CD4-positive, CD25-positive, alpha-beta regulatory T cell (primary cell): ENCODE data around the gene SLC13A2. TPM values are rescaled to one million over a fixed set of nuclear protein-coding genes. Genes with fewer than 3 reads are reported as not detected.

ENCODE experiments used
- ATAC-seq, 2 donors: fragments of 150-1000 bp; cut with Tn5 transposase; one replicate each; pipeline ENCODE4 v1.10.0; 2021; ENCODE audit warnings: low read depth in 2 of 2, moderate number of reproducible peaks in 2 of 2, moderate library complexity in 1 of 2
- DNase-seq, 3 donors: peaks; one replicate each; pipeline versions ENCODE4 v3.0.0 to v3.0.0-alpha.2; 2012 to 2022; ENCODE audit warnings: mixed read lengths in 1 of 3
- H3K27ac ChIP-seq: one replicate; pipeline ENCODE4 v1.7.0; 2013; ENCODE audit warnings: mild to moderate bottlenecking, low read length; ENCODE audit not compliant: insufficient read depth, poor library complexity, severe bottlenecking
- H3K27me3 ChIP-seq: one replicate; pipeline ENCODE4 v1.7.0; 2013; ENCODE audit warnings: low read length; ENCODE audit not compliant: control insufficient read depth, insufficient read depth
- H3K36me3 ChIP-seq: one replicate; pipeline ENCODE4 v1.7.0; 2013; ENCODE audit warnings: mild to moderate bottlenecking, low read length, moderate library complexity; ENCODE audit not compliant: control insufficient read depth, insufficient read depth
- H3K4me1 ChIP-seq: 2 replicates; pipeline ENCODE4 v1.7.0; 2013; ENCODE audit warnings: mild to moderate bottlenecking, low read length; ENCODE audit not compliant: insufficient read depth, control insufficient read depth, poor library complexity, severe bottlenecking
- H3K4me3 ChIP-seq: one replicate; pipeline ENCODE4 v1.7.0; 2013; ENCODE audit warnings: low read depth, mild to moderate bottlenecking, low read length, moderate library complexity
- H3K9me3 ChIP-seq, 2 experiments: 1 replicate in 1 of 2; 2 replicates in 1 of 2; pipeline ENCODE4 v1.7.0; 2013; ENCODE audit warnings: low read length in 2 of 2, mild to moderate bottlenecking in 1 of 2, moderate library complexity in 1 of 2; ENCODE audit not compliant: control insufficient read depth in 2 of 2
- H3K27ac Mint-ChIP-seq, 3 donors: one replicate each; pipeline ENCODE4 v1.8.0; 2020 to 2022; ENCODE audit warnings: mild to moderate bottlenecking in 3 of 3, mixed read lengths in 3 of 3, moderate library complexity in 2 of 3
- H3K27me3 Mint-ChIP-seq: one replicate; pipeline ENCODE4 v1.8.0; 2022; ENCODE audit warnings: mild to moderate bottlenecking, mixed read lengths
- H3K36me3 Mint-ChIP-seq: one replicate; pipeline ENCODE4 v1.8.0; 2020; ENCODE audit warnings: mixed read lengths
- H3K4me1 Mint-ChIP-seq, 4 donors: one replicate each; pipeline ENCODE4 v1.8.0; 2020 to 2022; ENCODE audit warnings: mixed read lengths in 4 of 4, mild to moderate bottlenecking in 1 of 4
- H3K4me3 Mint-ChIP-seq, 4 donors: one replicate each; pipeline ENCODE4 v1.8.0; 2020 to 2022; ENCODE audit warnings: mild to moderate bottlenecking in 4 of 4, mixed read lengths in 4 of 4, moderate library complexity in 3 of 4
- H3K9me3 Mint-ChIP-seq, 7 donors: one replicate each; pipeline ENCODE4 v1.8.0; 2020 to 2022; ENCODE audit warnings: mixed read lengths in 7 of 7, mild to moderate bottlenecking in 3 of 7, moderate library complexity in 2 of 7
- polyA plus RNA-seq, 4 donors: library from polyadenylated mRNA; unstranded; fragments of 300-500 nt; fragmentation: Illumina TruSeq; gene quantifications; one replicate each; pipeline ENCODE4 v1.2.3, GENCODE V29; 2021
- total RNA-seq: library from RNA; stranded (reverse); gene quantifications from one replicate; pipeline ENCODE4 v1.2.3, GENCODE V29; 2022

Gene SLC13A2
- total and polyA plus RNA-seq, 5 donors from 2014 or later, result not detected

DNA sequence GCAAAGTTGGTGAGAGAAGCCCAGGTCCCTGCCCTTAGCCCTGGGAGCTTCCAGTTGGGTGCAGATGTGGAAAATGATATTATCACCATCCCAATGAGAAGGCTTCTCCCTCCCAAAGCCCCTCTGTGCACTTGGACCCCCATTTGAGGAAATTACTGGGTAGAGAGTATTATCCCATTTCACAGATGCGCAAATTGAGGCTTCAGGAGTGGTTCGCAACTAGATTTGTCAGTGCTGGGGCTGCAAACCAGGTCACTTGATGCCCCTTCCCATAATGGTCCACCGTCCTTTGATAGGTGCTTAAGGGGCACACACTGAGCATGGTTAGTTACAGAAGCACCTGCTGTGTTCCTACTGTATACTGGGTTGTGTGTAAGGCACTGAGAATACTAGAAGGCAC lies 18.4 kb downstream of the SLC13A2 start:
- Histone ChIP-seq H3K27ac (no peak overlapping the region), H3K4me1 (no peaks in the 10 kb centered on the region), H3K36me3 (no peaks in the 10 kb centered on the region), H3K27me3 (no peaks in the 10 kb centered on the region), H3K9me3 (no peaks in the 10 kb centered on the region), H3K4me3 (no peak overlapping the region)
- H3K9me3 Mint-ChIP-seq, result no peaks in the 10 kb centered on the region
- no peaks in the 10 kb centered on the region for H3K4me1 Mint-ChIP-seq
- no peaks in the 10 kb centered on the region for H3K36me3 Mint-ChIP-seq
- H3K27ac Mint-ChIP-seq, result no peak overlapping the region
- DNase-seq (no peak), ATAC-seq (no peak)
- H3K27me3 Mint-ChIP-seq, result peaks cover 9% of the 10 kb centered on the region
- no peak overlapping the region for H3K4me3 Mint-ChIP-seq

DNA sequence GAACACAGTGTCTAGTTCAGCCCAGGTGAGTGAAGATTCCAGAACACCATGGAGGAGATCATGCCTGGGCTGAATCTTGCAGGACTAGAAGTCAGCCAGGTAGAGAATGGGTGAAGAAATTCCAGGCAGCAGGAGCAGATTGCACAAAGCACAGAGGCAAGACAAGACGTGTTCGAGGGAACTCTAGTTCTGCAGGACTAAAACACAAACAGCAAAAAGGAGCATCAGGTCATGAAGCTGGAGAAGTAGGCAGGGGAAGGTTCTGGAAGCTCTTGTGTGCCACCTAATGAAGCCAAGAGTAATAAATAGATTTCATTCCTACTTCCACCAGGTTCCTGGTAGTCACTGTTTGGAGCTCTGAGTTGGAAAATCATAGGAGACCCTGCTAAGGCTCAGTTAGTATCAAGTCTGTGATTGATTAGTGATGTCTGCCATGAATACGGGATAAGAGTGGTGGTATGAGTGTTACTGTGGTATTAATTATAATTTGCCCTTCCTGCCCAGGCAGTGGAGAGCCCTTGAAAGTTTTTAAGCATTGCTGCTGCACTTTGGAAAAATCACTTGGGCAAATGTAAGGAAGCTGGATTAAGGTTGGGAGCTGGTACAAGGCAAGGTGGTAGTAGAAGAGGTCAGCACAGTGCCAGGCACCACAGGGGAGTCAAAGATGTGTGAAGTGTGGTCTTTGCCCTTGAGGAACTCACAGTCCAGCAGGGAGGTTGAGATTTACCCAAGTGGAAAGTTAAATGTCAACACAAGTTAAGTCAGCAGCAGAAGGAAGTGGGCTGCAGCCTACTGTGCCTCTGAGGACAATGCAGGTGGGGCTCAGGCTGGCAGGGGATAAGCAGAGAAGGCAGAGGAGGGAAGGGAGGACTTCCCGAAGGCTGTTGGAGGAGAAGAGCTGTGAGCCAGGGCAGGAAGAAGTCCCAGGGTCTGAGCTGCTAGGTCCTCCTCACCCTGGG lies 19.2 kb downstream of the SLC13A2 start:
- Histone ChIP-seq H3K4me1 (no peaks in the 10 kb centered on the region), H3K27ac (no peak overlapping the region), H3K4me3 (no peak overlapping the region), H3K9me3 (no peaks in the 10 kb centered on the region), H3K27me3 (no peaks in the 10 kb centered on the region), H3K36me3 (no peaks in the 10 kb centered on the region)
- Mint-ChIP-seq H3K4me3 (no peak overlapping the region), H3K36me3 (no peaks in the 10 kb centered on the region), H3K4me1 (no peaks in the 10 kb centered on the region), H3K9me3 (no peaks in the 10 kb centered on the region), H3K27ac (no peak overlapping the region), H3K27me3 (peaks cover 9% of the 10 kb centered on the region)
- DNase-seq, result no peak
- ATAC-seq, result no peak

- no peak for ATAC-seq
- no peak overlapping the region for H3K27ac Mint-ChIP-seq
- no peak overlapping the region for H3K27ac ChIP-seq
- no peaks in the 10 kb centered on the region for H3K9me3 ChIP-seq
- no peak for DNase-seq
- H3K27me3 Mint-ChIP-seq, result peaks cover 9% of the 10 kb centered on the region
- H3K36me3 ChIP-seq, result no peaks in the 10 kb centered on the region
- H3K4me1 Mint-ChIP-seq, result no peaks in the 10 kb centered on the region
- no peaks in the 10 kb centered on the region for H3K36me3 Mint-ChIP-seq
- H3K4me1 ChIP-seq, result no peaks in the 10 kb centered on the region
- no peaks in the 10 kb centered on the region for H3K9me3 Mint-ChIP-seq
- H3K4me3 ChIP-seq, result no peak overlapping the region
- no peak overlapping the region for H3K4me3 Mint-ChIP-seq
- no peaks in the 10 kb centered on the region for H3K27me3 ChIP-seq
Measured at GRCh38 chr17:28493460-28493859, 20.0 kb downstream of the SLC13A2 start.

- H3K36me3 ChIP-seq, result no peaks in the 10 kb centered on the region
- peak; percentile 60 to 81 for ATAC-seq
- no peaks in the 10 kb centered on the region for H3K4me1 Mint-ChIP-seq
- no peaks in the 10 kb centered on the region for H3K27me3 ChIP-seq
- peak; percentile 60 to 73 (median 65) for DNase-seq
- H3K9me3 Mint-ChIP-seq, result no peaks in the 10 kb centered on the region
- no peak overlapping the region for H3K27ac ChIP-seq
- H3K27me3 Mint-ChIP-seq, result peaks cover 9% of the 10 kb centered on the region
- no peaks in the 10 kb centered on the region for H3K36me3 Mint-ChIP-seq
- H3K4me3 ChIP-seq, result no peak overlapping the region
- no peaks in the 10 kb centered on the region for H3K4me1 ChIP-seq
- H3K9me3 ChIP-seq, result no peaks in the 10 kb centered on the region
- H3K4me3 Mint-ChIP-seq, result no peak overlapping the region
- no peak overlapping the region for H3K27ac Mint-ChIP-seq
Measured at GRCh38 chr17:28494445-28495188, 21.2 kb downstream of the SLC13A2 start.

DNA sequence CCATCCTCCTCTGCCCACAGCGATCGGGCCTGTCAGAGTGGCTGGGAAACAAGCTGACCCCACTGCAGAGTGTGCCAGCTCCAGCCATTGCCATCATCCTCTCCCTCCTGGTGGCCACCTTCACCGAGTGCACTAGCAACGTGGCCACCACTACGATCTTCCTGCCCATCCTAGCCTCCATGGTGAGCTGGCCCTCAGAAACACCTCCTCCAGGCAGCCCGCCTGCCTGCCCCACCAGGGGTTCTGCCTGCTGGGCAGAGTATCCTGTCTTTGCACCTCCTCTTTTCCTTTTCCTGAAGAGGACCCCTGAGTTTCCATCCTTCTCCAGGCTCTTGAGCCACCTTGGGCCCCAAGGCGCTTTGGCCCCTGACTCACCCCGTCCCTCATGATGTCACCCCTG lies 22.2 kb downstream of the SLC13A2 start:
- Mint-ChIP-seq H3K27ac (no peak overlapping the region), H3K4me3 (no peak overlapping the region), H3K4me1 (no peaks in the 10 kb centered on the region), H3K36me3 (no peaks in the 10 kb centered on the region), H3K27me3 (peaks cover 14% of the 10 kb centered on the region), H3K9me3 (no peaks in the 10 kb centered on the region)
- Histone ChIP-seq H3K4me3 (no peak overlapping the region), H3K9me3 (no peaks in the 10 kb centered on the region), H3K27ac (no peak overlapping the region), H3K27me3 (no peaks in the 10 kb centered on the region), H3K4me1 (no peaks in the 10 kb centered on the region), H3K36me3 (no peaks in the 10 kb centered on the region)
- ATAC-seq, result no peak
- no peak for DNase-seq

DNA sequence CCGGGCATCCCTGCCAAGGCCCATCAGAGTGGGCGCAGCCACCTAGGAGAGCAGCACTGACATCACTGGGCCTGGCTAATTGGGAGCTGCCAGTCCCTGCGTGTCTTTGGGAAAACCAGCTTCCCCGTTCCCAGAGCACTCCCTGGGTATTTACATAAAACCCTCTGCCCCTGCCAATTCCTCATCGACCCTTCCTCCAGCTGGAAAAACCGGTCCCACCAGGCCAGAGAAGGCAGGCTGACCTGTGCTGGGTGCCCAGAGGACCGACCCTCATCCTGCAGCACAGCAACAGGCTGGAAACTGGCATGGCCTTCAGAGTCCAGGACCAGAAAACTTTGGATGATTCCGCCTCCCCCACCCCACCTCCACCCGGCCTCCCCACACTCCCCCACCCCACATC lies 24.5 kb downstream of the SLC13A2 start:
- H3K4me3 Mint-ChIP-seq, result no peak overlapping the region
- H3K36me3 ChIP-seq, result no peaks in the 10 kb centered on the region
- no peaks in the 10 kb centered on the region for H3K9me3 Mint-ChIP-seq
- ATAC-seq (no peak), DNase-seq (no peak)
- no peak overlapping the region for H3K27ac Mint-ChIP-seq
- no peak overlapping the region for H3K4me3 ChIP-seq
- no peaks in the 10 kb centered on the region for H3K27me3 ChIP-seq
- no peaks in the 10 kb centered on the region for H3K9me3 ChIP-seq
- no peaks in the 10 kb centered on the region for H3K4me1 ChIP-seq
- no peaks in the 10 kb centered on the region for H3K4me1 Mint-ChIP-seq
- peaks cover 6% of the 10 kb centered on the region for H3K27me3 Mint-ChIP-seq
- H3K27ac ChIP-seq, result no peak overlapping the region
- no peaks in the 10 kb centered on the region for H3K36me3 Mint-ChIP-seq

DNA sequence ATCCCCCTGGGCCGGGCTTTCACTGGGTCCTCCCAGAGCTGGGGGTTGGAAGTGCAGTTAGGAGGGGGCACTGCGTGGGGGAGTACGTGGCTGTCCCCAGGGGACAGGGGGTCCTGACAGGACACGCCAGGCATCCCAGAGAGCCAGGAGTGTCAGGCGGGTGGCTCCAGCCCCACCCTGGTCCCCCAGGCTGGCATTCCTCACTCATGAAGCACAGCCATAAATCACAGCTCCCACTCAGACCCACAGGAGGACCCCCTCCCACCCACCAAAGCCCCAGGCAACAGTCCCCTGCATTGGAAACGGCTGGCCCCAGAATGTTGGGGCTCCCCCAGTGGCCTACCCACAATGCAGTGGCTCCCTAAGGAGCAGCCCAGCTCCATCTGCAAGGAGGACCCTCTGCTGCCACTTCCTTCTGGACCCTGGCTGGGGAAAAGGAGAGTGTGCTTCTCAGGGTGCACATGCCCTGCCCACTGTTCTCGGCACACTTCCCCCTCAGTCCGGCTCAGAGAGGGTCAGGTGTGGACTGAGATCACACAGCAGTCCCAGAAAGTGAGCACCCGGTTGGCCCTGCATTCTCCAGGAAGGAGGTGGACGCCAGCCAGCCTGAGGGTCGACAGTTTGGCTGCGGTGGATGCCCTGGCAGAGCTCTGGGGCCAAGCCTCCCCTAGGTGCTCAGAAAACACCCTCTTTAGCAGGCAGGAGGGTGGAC lies 25.4 kb downstream of the SLC13A2 start:
- Histone ChIP-seq H3K4me3 (no peak overlapping the region), H3K36me3 (no peaks in the 10 kb centered on the region), H3K27ac (no peak overlapping the region), H3K4me1 (no peaks in the 10 kb centered on the region), H3K9me3 (no peaks in the 10 kb centered on the region), H3K27me3 (no peaks in the 10 kb centered on the region)
- DNase-seq, result no peak
- H3K27me3 Mint-ChIP-seq, result peaks cover 6% of the 10 kb centered on the region
- ATAC-seq, result no peak
- no peak overlapping the region for H3K27ac Mint-ChIP-seq
- H3K9me3 Mint-ChIP-seq, result no peaks in the 10 kb centered on the region
- H3K4me1 Mint-ChIP-seq, result no peaks in the 10 kb centered on the region
- H3K36me3 Mint-ChIP-seq, result no peaks in the 10 kb centered on the region
- no peak overlapping the region for H3K4me3 Mint-ChIP-seq
